ENCODE measurements around the gene PRSS53. TPM values are rescaled to one million over a fixed set of nuclear protein-coding genes. Genes with fewer than 3 reads are reported as not detected.

The PRSS53 gene
- polyA plus RNA-seq, 1 of the 3 experiments (the other 2 are of a cell fraction) = 3.1 TPM

DNA sequence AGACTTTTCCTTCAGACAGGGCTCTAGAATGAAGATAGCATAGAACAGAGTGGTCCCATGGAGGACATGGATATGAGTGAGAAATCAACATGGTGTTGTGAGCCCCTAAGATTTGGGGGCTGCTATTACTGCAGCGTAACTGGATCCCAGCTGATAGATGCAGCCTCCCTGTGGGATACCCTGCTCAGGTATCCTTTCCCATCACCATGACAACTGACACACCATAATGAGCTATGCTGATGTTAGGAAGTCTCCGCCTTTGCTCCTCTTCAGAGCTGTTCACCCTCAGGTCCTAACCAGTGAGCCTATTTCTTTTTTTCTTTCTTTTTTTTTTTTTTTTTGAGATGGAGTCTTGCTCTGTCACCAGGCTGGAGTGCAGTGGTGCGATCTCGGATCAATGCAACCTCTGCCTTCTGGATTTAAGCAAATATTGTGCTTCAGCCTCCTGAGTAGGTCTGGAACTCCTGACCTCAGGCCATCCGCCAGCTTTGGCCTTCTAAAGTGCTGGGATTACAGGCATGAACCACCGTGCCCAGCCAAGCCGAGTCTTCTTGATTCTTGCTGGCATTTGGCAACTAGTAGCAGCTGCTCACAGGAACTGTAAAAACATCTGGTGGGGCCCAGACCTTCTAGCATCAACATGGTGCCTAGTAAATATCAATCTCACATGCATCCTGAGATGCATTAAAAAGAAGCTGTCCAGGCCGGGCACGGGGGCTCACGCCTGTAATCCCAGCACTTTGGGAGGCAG is 38.3 kb downstream of the PRSS53 start:
- TF ChIP-seq SMC3 (IDR thresholded peaks at IDR 0.05; ENCODE audit: low read depth, low read length) (no peak), RXRA (IDR thresholded peaks at IDR 0.05; ENCODE audit: borderline replicate concordance, low read depth) (no peak), MXI1 (IDR thresholded peaks at IDR 0.05; ENCODE audit: low read depth, low read length) (no peak), EZH2phosphoT487 (IDR thresholded peaks at IDR 0.05; ENCODE audit: borderline replicate concordance, low read depth) (no peak), RFX5 (IDR thresholded peaks at IDR 0.05; ENCODE audit: low read length) (no peak), FOXM1 (IDR thresholded peaks at IDR 0.05; ENCODE audit: low read depth) (no peak), JUND (IDR thresholded peaks at IDR 0.05) (no peak), GATA2 (CRISPR knock-in tag; IDR thresholded peaks at IDR 0.05) (no peak), POLR2AphosphoS5 (IDR thresholded peaks at IDR 0.05; ENCODE audit: low read depth, low read length) (no peak), NFIC (IDR thresholded peaks at IDR 0.05; ENCODE audit: borderline replicate concordance) (no peak), MEF2A (IDR thresholded peaks at IDR 0.05; ENCODE audit: borderline replicate concordance, low read depth) (no peak), NRF1 (IDR thresholded peaks at IDR 0.05; ENCODE audit: low read depth, low read length) (no peak), ELF1 (IDR thresholded peaks at IDR 0.05) (no peak), RCOR1 (IDR thresholded peaks at IDR 0.05; ENCODE audit: low read length) (no peak)
- TF ChIP-seq, protein P1, sequence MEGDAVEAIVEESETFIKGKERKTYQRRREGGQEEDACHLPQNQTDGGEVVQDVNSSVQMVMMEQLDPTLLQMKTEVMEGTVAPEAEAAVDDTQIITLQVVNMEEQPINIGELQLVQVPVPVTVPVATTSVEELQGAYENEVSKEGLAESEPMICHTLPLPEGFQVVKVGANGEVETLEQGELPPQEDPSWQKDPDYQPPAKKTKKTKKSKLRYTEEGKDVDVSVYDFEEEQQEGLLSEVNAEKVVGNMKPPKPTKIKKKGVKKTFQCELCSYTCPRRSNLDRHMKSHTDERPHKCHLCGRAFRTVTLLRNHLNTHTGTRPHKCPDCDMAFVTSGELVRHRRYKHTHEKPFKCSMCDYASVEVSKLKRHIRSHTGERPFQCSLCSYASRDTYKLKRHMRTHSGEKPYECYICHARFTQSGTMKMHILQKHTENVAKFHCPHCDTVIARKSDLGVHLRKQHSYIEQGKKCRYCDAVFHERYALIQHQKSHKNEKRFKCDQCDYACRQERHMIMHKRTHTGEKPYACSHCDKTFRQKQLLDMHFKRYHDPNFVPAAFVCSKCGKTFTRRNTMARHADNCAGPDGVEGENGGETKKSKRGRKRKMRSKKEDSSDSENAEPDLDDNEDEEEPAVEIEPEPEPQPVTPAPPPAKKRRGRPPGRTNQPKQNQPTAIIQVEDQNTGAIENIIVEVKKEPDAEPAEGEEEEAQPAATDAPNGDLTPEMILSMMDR (IDR thresholded peaks at IDR 0.05) = no peak
- TF ChIP-seq, protein P2, sequence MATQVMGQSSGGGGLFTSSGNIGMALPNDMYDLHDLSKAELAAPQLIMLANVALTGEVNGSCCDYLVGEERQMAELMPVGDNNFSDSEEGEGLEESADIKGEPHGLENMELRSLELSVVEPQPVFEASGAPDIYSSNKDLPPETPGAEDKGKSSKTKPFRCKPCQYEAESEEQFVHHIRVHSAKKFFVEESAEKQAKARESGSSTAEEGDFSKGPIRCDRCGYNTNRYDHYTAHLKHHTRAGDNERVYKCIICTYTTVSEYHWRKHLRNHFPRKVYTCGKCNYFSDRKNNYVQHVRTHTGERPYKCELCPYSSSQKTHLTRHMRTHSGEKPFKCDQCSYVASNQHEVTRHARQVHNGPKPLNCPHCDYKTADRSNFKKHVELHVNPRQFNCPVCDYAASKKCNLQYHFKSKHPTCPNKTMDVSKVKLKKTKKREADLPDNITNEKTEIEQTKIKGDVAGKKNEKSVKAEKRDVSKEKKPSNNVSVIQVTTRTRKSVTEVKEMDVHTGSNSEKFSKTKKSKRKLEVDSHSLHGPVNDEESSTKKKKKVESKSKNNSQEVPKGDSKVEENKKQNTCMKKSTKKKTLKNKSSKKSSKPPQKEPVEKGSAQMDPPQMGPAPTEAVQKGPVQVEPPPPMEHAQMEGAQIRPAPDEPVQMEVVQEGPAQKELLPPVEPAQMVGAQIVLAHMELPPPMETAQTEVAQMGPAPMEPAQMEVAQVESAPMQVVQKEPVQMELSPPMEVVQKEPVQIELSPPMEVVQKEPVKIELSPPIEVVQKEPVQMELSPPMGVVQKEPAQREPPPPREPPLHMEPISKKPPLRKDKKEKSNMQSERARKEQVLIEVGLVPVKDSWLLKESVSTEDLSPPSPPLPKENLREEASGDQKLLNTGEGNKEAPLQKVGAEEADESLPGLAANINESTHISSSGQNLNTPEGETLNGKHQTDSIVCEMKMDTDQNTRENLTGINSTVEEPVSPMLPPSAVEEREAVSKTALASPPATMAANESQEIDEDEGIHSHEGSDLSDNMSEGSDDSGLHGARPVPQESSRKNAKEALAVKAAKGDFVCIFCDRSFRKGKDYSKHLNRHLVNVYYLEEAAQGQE (IDR thresholded peaks at IDR 0.05; ENCODE audit: low read depth, low read length) = no peak
- TF ChIP-seq, protein P3, sequence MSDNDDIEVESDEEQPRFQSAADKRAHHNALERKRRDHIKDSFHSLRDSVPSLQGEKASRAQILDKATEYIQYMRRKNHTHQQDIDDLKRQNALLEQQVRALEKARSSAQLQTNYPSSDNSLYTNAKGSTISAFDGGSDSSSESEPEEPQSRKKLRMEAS (IDR thresholded peaks at IDR 0.05; ENCODE audit: low read depth) = no peak

More for the DNA sequence above, 38.3 kb downstream of the PRSS53 start:
- Histone ChIP-seq H3K4me2 (no peak overlapping the region), H4K20me1 (ENCODE audit: insufficient read depth) (no peaks in the 10 kb centered on the region), H3K79me2 (ENCODE audit: insufficient read depth) (no peaks in the 10 kb centered on the region), H3K9me2 (no peaks in the 10 kb centered on the region), H3K4me3 (ENCODE audit: low read depth in 2 of 2, low read length in 1 of 2) (no peak overlapping the region), H3K9ac (no peak overlapping the region), H3F3A (replicated peaks; ENCODE audit: insufficient read depth) (peaks cover 14% of the 10 kb centered on the region), H3K27me3 (ENCODE audit: insufficient read depth) (no peaks in the 10 kb centered on the region), H3K9me3 (no peaks in the 10 kb centered on the region), H3K36me3 (replicated peaks in 1 of 2; ENCODE audit: control insufficient read depth in 1 of 2, insufficient read depth in 2 of 2, low read length in 1 of 2) (no peaks in the 10 kb centered on the region), H3K27ac (ENCODE audit: low read depth in 2 of 2, low read length in 1 of 2) (no peak overlapping the region), H2AFZ (ENCODE audit: low read depth) (no peak overlapping the region), H3K4me1 (ENCODE audit: control insufficient read depth in 1 of 2, insufficient read depth in 2 of 2, low read depth in 1 of 2, low read length in 1 of 2) (peaks cover 0 to 5% of the 10 kb centered on the region in 2 experiments; a peak in 1 of 4 replicates)
- 81% methylated on average over 10 of the region's 10 CpGs for WGBS (ENCODE audit: low lambda C conversion rate)
- DNase-seq = no peak
- POLR2A ChIA-PET = interaction anchor here (0.6 to 0.7 kb wide), 2 partner anchors 26 to 104 kb away, joined by 3 to 5 read pairs; no protein-coding TSS in a partner anchor
- CTCF ChIA-PET = interaction anchor here (1.8 kb wide), 1 partner anchor 10 kb away, joined by 6 read pairs; no protein-coding TSS in a partner anchor
